Naive thymus-derived CD4-positive, alpha-beta T cell (primary cell): ENCODE results near the gene CXCL13. TPM values are rescaled to one million over a fixed set of nuclear protein-coding genes. Genes with fewer than 3 reads are reported as not detected.
"Not testable (repeated sequence)": the region's sequence is repeated elsewhere in the genome, so short reads cannot be mapped to it uniquely, and the experiment has no call there.

Source experiments
- ATAC-seq: fragments of 150-1000 bp; cut with Tn5 transposase; 2 replicates; pipeline ENCODE4 v1.10.0; 2021; ENCODE audit warnings: mild to moderate bottlenecking, moderate library complexity
- CTCF ChIA-PET: fragments of 350-600 bp; sonication (Branson Sonifier 250); formaldehyde crosslinking; loops from one replicate; lab custom pipeline; 2021; ENCODE audit warnings: antibody characterized with exemption; lab: Charles Lee
- POLR2A ChIA-PET: fragments of 350-600 bp; sonication (Branson Sonifier 250); formaldehyde crosslinking; loops from one replicate; lab custom pipeline; 2021; ENCODE audit warnings: antibody characterized with exemption, inconsistent platforms; lab: Charles Lee
- DNase-seq, 9 donors: peaks; one replicate each; pipeline versions ENCODE4 v3.0.0 to v3.0.0-alpha.2; 2020 to 2022; ENCODE audit warnings: mixed read lengths in 1 of 9
- H3K27ac ChIP-seq: one replicate; pipeline ENCODE4 v1.7.0; 2013; ENCODE audit warnings: mild to moderate bottlenecking, low read depth, low read length, moderate library complexity
- H3K27me3 ChIP-seq, 2 donors: one replicate each; pipeline ENCODE4 v1.7.0; 2013; ENCODE audit warnings: low read length in 2 of 2, mild to moderate bottlenecking in 2 of 2, moderate library complexity in 2 of 2; ENCODE audit not compliant: control insufficient read depth in 2 of 2, insufficient read depth in 2 of 2
- H3K36me3 ChIP-seq, 3 experiments: 1 replicate in 2 of 3; 2 replicates in 1 of 3; pipeline ENCODE4 v1.7.0; 2013; ENCODE audit warnings: low read length in 3 of 3, mild to moderate bottlenecking in 3 of 3, moderate library complexity in 1 of 3; ENCODE audit not compliant: insufficient read depth in 3 of 3, control insufficient read depth in 2 of 3
- H3K4me1 ChIP-seq, 2 donors: one replicate each; pipeline ENCODE4 v1.7.0; 2013; ENCODE audit warnings: low read length in 2 of 2, mild to moderate bottlenecking in 2 of 2, moderate library complexity in 1 of 2; ENCODE audit not compliant: control insufficient read depth in 2 of 2, insufficient read depth in 2 of 2
- H3K4me3 ChIP-seq: 2 replicates; pipeline ENCODE4 v1.7.0; 2013; ENCODE audit warnings: mild to moderate bottlenecking, low read length
- H3K9me3 ChIP-seq, 3 experiments: 1 replicate in 2 of 3; 2 replicates in 1 of 3; pipeline ENCODE4 v1.7.0; 2013; ENCODE audit warnings: low read length in 3 of 3; ENCODE audit not compliant: control insufficient read depth in 2 of 3
- H3K27ac Mint-ChIP-seq, 9 donors: one replicate each; pipeline ENCODE4 v1.8.0; 2020 to 2022; ENCODE audit warnings: mixed read lengths in 9 of 9, mild to moderate bottlenecking in 8 of 9, moderate library complexity in 5 of 9, inconsistent platforms in 2 of 9
- H3K27me3 Mint-ChIP-seq, 5 donors: one replicate each; pipeline ENCODE4 v1.8.0; 2021 to 2022; ENCODE audit warnings: mixed read lengths in 5 of 5, mild to moderate bottlenecking in 1 of 5
- H3K36me3 Mint-ChIP-seq, 5 donors: one replicate each; pipeline ENCODE4 v1.8.0; 2020 to 2022; ENCODE audit warnings: mixed read lengths in 5 of 5, mild to moderate bottlenecking in 3 of 5, inconsistent platforms in 1 of 5
- H3K4me1 Mint-ChIP-seq, 7 donors: one replicate each; pipeline ENCODE4 v1.8.0; 2020 to 2022; ENCODE audit warnings: mixed read lengths in 7 of 7, mild to moderate bottlenecking in 3 of 7, inconsistent platforms in 1 of 7
- H3K4me3 Mint-ChIP-seq, 10 donors: one replicate each; pipeline ENCODE4 v1.8.0; 2020 to 2022; ENCODE audit warnings: mild to moderate bottlenecking in 10 of 10, mixed read lengths in 10 of 10, moderate library complexity in 6 of 10, inconsistent platforms in 2 of 10
- H3K9me3 Mint-ChIP-seq, 11 donors: one replicate each; pipeline ENCODE4 v1.8.0; 2020 to 2022; ENCODE audit warnings: mixed read lengths in 11 of 11, mild to moderate bottlenecking in 4 of 11, inconsistent platforms in 1 of 11, moderate library complexity in 1 of 11
- intact Hi-C, 2 donors: fragments of 100-400 bp; cut with micrococcal nuclease; formaldehyde crosslinking; loops; one replicate each; pipeline ENCODE4 v1.15.1; 2023
- polyA plus RNA-seq, 2 donors: library from polyadenylated mRNA; unstranded; fragments of 300-500 nt; fragmentation: Illumina TruSeq; gene quantifications; one replicate each; pipeline ENCODE4 v1.2.3, GENCODE V29; 2021
- total RNA-seq, 6 experiments: library from RNA in 5 of 6; stranded (reverse) in 5 of 6; gene quantifications; 1 replicate in 5 of 6; 2 replicates in 1 of 6; pipeline ENCODE4 v1.2.3 and lab custom pipeline; 2021 to 2026

Gene CXCL13
- total and polyA plus RNA-seq, 7 experiments from 2014 or later = 0.56 TPM; not detected in 6

- CTCF ChIA-PET = no interaction called here
- no peak overlapping the region for H3K27ac Mint-ChIP-seq
- peaks cover 0 to 21% (median 1%) of the 10 kb centered on the region in 11 donors for H3K9me3 Mint-ChIP-seq
Measured at GRCh38 chr4:77636902-77637301, 31.3 kb downstream of the CXCL13 start.

GRCh38 chr4:77644069-77644468, 38.4 kb downstream of the CXCL13 start:
- H3K4me1 ChIP-seq, ATAC-seq, H3K27ac Mint-ChIP-seq, POLR2A ChIA-PET, DNase-seq, H3K4me1 Mint-ChIP-seq, H3K9me3 ChIP-seq, H3K27me3 ChIP-seq, H3K27ac ChIP-seq, H3K4me3 Mint-ChIP-seq, H3K36me3 ChIP-seq, H3K4me3 ChIP-seq, intact Hi-C loops: not testable (repeated sequence)
- CTCF ChIA-PET = interaction anchor here (0.6 kb wide), 1 partner anchor 151 kb away, joined by 4 read pairs; no protein-coding TSS in a partner anchor
- peaks cover 7 to 42% (median 27%) of the 10 kb centered on the region in 11 donors for H3K9me3 Mint-ChIP-seq
- peaks cover 11 to 19% (median 13%) of the 10 kb centered on the region in 5 donors for H3K27me3 Mint-ChIP-seq
- peaks cover 2 to 12% (median 11%) of the 10 kb centered on the region in 5 donors for H3K36me3 Mint-ChIP-seq

More at GRCh38 chr4:77636902-77637301, 31.3 kb downstream of the CXCL13 start:
- Mint-ChIP-seq H3K4me1 (peaks cover 0 to 2% (median 0%) of the 10 kb centered on the region in 7 donors), H3K27me3 (peaks cover 0 to 9% (median 0%) of the 10 kb centered on the region in 5 donors), H3K4me3 (no peak overlapping the region), H3K36me3 (peaks cover 0 to 2% (median 0%) of the 10 kb centered on the region in 5 donors)
- H3K4me3 ChIP-seq = no peak overlapping the region
- ATAC-seq (no peak), DNase-seq (no peak)
- H3K27me3 ChIP-seq = no peaks in the 10 kb centered on the region
- POLR2A ChIA-PET = no interaction called here
- H3K27ac ChIP-seq = no peak overlapping the region
- intact Hi-C loops = no loop called here
- H3K4me1 ChIP-seq = no peaks in the 10 kb centered on the region
- no peaks in the 10 kb centered on the region for H3K9me3 ChIP-seq
- no peaks in the 10 kb centered on the region for H3K36me3 ChIP-seq

GRCh38 chr4:77650787-77651186, 45.2 kb downstream of the CXCL13 start:
- H3K27me3 ChIP-seq = no peaks in the 10 kb centered on the region
- CTCF ChIA-PET = no interaction called here
- H3K27ac ChIP-seq = no peak overlapping the region
- Mint-ChIP-seq H3K9me3 (peaks cover 0 to 20% (median 8%) of the 10 kb centered on the region in 11 donors), H3K4me3 (no peak overlapping the region), H3K27ac (no peak overlapping the region), H3K27me3 (peaks cover 0 to 19% (median 10%) of the 10 kb centered on the region in 5 donors), H3K4me1 (peaks cover 0 to 1% (median 0%) of the 10 kb centered on the region in 7 donors), H3K36me3 (peaks cover 2 to 5% (median 3%) of the 10 kb centered on the region in 5 donors)
- no peak for ATAC-seq
- no peaks in the 10 kb centered on the region for H3K4me1 ChIP-seq
- no peak for DNase-seq
- H3K9me3 ChIP-seq = no peaks in the 10 kb centered on the region
- intact Hi-C loops = no loop called here
- H3K4me3 ChIP-seq = no peak overlapping the region
- POLR2A ChIA-PET = no interaction called here
- no peaks in the 10 kb centered on the region for H3K36me3 ChIP-seq

GRCh38 chr4:77651820-77652219, 46.2 kb downstream of the CXCL13 start:
- DNase-seq = no peak
- intact Hi-C loops = no loop called here
- no peak for ATAC-seq
- H3K9me3 ChIP-seq = no peaks in the 10 kb centered on the region
- H3K27me3 ChIP-seq = no peaks in the 10 kb centered on the region
- H3K27me3 Mint-ChIP-seq = peaks cover 0 to 22% (median 13%) of the 10 kb centered on the region in 5 donors
- H3K9me3 Mint-ChIP-seq = peaks cover 0 to 18% (median 3%) of the 10 kb centered on the region in 11 donors
- H3K36me3 Mint-ChIP-seq = peaks cover 0 to 8% (median 3%) of the 10 kb centered on the region in 5 donors
- no peaks in the 10 kb centered on the region for H3K4me1 Mint-ChIP-seq
- ChIA-PET POLR2A (no interaction called here), CTCF (interaction anchor here (0.8 kb wide), 1 partner anchor 44 kb away, joined by 4 read pairs; no protein-coding TSS in a partner anchor)
- H3K4me1 ChIP-seq = no peaks in the 10 kb centered on the region
- H3K27ac ChIP-seq = no peak overlapping the region
- H3K4me3 Mint-ChIP-seq = no peak overlapping the region
- H3K36me3 ChIP-seq = no peaks in the 10 kb centered on the region
- H3K27ac Mint-ChIP-seq = no peak overlapping the region
- no peak overlapping the region for H3K4me3 ChIP-seq

- Mint-ChIP-seq H3K36me3 (peaks cover 0 to 8% (median 5%) of the 10 kb centered on the region in 5 donors), H3K4me1 (no peaks in the 10 kb centered on the region), H3K9me3 (peaks cover 0 to 15% (median 3%) of the 10 kb centered on the region in 11 donors), H3K27me3 (peaks cover 0 to 25% (median 15%) of the 10 kb centered on the region in 5 donors), H3K4me3 (no peak overlapping the region), H3K27ac (no peak overlapping the region)
- intact Hi-C loops = no loop called here
- ATAC-seq (no peak), DNase-seq (no peak)
- ChIA-PET POLR2A (no interaction called here), CTCF (interaction anchor here (0.8 kb wide), 1 partner anchor 43 kb away, joined by 4 read pairs; no protein-coding TSS in a partner anchor)
- Histone ChIP-seq H3K4me3 (no peak overlapping the region), H3K4me1 (no peaks in the 10 kb centered on the region), H3K9me3 (no peaks in the 10 kb centered on the region), H3K36me3 (no peaks in the 10 kb centered on the region), H3K27ac (no peak overlapping the region), H3K27me3 (no peaks in the 10 kb centered on the region)
Measured at GRCh38 chr4:77652237-77652897, 46.7 kb downstream of the CXCL13 start.

- intact Hi-C loops = no loop called here
- POLR2A ChIA-PET = no interaction called here
Measured at GRCh38 chr4:77653162-77653758, 47.6 kb downstream of the CXCL13 start.

More at GRCh38 chr4:77653162-77653758, 47.6 kb downstream of the CXCL13 start:
- Histone ChIP-seq H3K9me3 (no peaks in the 10 kb centered on the region), H3K4me1 (no peaks in the 10 kb centered on the region), H3K27me3 (no peaks in the 10 kb centered on the region), H3K27ac (no peak overlapping the region), H3K4me3 (no peak overlapping the region), H3K36me3 (no peaks in the 10 kb centered on the region)
- CTCF ChIA-PET = no interaction called here
- peaks cover 0 to 12% (median 6%) of the 10 kb centered on the region in 11 donors for H3K9me3 Mint-ChIP-seq
- peaks cover 0 to 31% (median 20%) of the 10 kb centered on the region in 5 donors for H3K27me3 Mint-ChIP-seq
- no peaks in the 10 kb centered on the region for H3K4me1 Mint-ChIP-seq
- H3K36me3 Mint-ChIP-seq = peaks cover 0 to 9% (median 5%) of the 10 kb centered on the region in 5 donors
- no peak overlapping the region for H3K27ac Mint-ChIP-seq
- no peak overlapping the region for H3K4me3 Mint-ChIP-seq
- no peak for DNase-seq
- ATAC-seq = no peak
